Gastroesophageal sphincter (tissue), 4 donors: ENCODE measurements around the gene CDH26. TPM values are rescaled to one million over a fixed set of nuclear protein-coding genes. Genes with fewer than 3 reads are reported as not detected.

ENCODE experiments used
- ATAC-seq: fragments of 150-250 bp; one replicate; pipeline ENCODE4 v1.9.1; 2016; ENCODE audit warnings: mild to moderate bottlenecking, moderate library complexity
- H3K27ac ChIP-seq, 4 donors: fragments of 200-600 bp; sonication (generic) in 3 of 4; 1 replicate in 3 of 4; 2 replicates in 1 of 4; pipeline ENCODE4 v1.5.1; 2016 to 2019
- H3K27me3 ChIP-seq: fragments of 200-600 bp; sonication (generic); one replicate; pipeline ENCODE4 v1.5.1; 2019
- H3K36me3 ChIP-seq, 2 donors: fragments of 200-600 bp; sonication (generic); one replicate each; pipeline ENCODE4 v1.5.1; 2019; ENCODE audit warnings: control low read depth in 1 of 2
- H3K4me1 ChIP-seq, 3 donors: fragments of 200-600 bp; sonication (generic); 1 replicate in 2 of 3; 2 replicates in 1 of 3; pipeline ENCODE4 v1.5.1; 2016 to 2019; ENCODE audit warnings: control low read depth in 2 of 3
- H3K4me3 ChIP-seq, 2 donors: fragments of 200-600 bp; sonication (generic); one replicate each; pipeline ENCODE4 v1.5.1; 2019; ENCODE audit warnings: mild to moderate bottlenecking in 1 of 2, moderate library complexity in 1 of 2
- H3K9me3 ChIP-seq, 3 donors: fragments of 200-600 bp; sonication (generic); one replicate each; pipeline ENCODE4 v1.5.1; 2017 to 2019; ENCODE audit warnings: control low read depth in 2 of 3
- EP300 ChIP-seq: sonication (generic); formaldehyde crosslinking; IDR thresholded peaks from one replicate; pipeline ENCODE4 v1.6.1; 2017; ENCODE audit warnings: antibody characterized with exemption, mild to moderate bottlenecking
- POLR2A ChIP-seq, 2 donors: fragments of 450-650 bp; IDR thresholded peaks; one replicate each; pipeline ENCODE4 v1.6.1; 2017; ENCODE audit warnings: antibody characterized with exemption in 2 of 2, mild to moderate bottlenecking in 2 of 2, moderate library complexity in 1 of 2
- POLR2AphosphoS5 ChIP-seq: sonication (generic); formaldehyde crosslinking; IDR thresholded peaks from one replicate; pipeline ENCODE4 v1.6.1; 2017; ENCODE audit warnings: antibody characterized with exemption
- WGBS, 2 donors: methylation state at CpG; one replicate each; pipeline ENCODE4 v1.1.5; 2018; ENCODE audit warnings: low coverage in 1 of 2; 5-methylcytosine and 5-hydroxymethylcytosine counted together
- total RNA-seq, 4 donors: library from RNA; depleted of rRNA; stranded (reverse); fragments of >200 nt; gene quantifications; one replicate each; pipeline ENCODE4 v1.1.0, GENCODE V29; 2016
- TF ChIP-seq, protein P1 (sequence below), 4 experiments: fragments of 200-600 bp in 2 of 4; fragments of 450-650 bp in 2 of 4; sonication (generic) in 1 of 4; IDR thresholded peaks; one replicate each; pipeline ENCODE4 v1.5.1; 2017 to 2019; ENCODE audit warnings: antibody characterized with exemption in 4 of 4, mild to moderate bottlenecking in 2 of 4, moderate library complexity in 2 of 4

The CDH26 gene
- total RNA-seq, 4 donors from 2014 or later = 0.39 to 1.1 (median 0.78) TPM

DNA sequence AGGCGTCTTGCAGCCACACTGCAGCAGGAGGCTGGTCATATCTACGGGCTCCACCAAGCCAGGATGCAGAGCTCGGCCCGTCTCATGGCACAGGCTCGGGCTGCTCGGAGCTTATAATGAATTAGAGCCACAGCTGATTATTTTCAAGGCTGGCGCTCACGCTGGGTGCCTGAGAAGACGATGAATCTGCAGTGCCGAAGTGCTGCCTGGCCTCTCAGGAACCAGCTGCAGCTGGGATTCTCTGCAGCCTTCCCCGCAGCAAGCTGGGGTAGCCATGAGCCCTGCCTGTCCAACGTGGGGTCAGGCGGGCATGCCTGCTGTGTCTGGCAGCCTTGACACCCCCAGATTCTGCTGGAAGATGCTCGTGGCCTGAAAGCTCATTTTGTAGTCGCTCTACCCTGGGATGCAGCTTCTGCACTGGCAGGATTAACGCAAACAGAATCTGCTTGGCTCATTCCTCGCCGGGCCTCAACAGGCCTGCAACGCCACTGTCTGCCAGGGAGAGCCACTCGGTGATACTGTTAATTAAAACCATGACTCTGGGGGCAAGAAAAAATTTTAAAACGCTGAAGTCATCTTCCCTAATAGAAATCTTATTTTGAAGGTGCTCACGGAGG lies 104.3 kb downstream of the CDH26 start:
- peak overlapping the region in 2 of 4 donors; percentile 16 to 29 for H3K27ac ChIP-seq
- H3K27me3 ChIP-seq = peaks cover 22% of the 10 kb centered on the region
- 50 to 68% methylated on average over 8 to 17 of the region's 22 CpGs for WGBS, 2 donors
- no peak for TF ChIP-seq POLR2A (IDR thresholded peaks at IDR 0.05)
- TF ChIP-seq EP300 = no peak
- TF ChIP-seq POLR2AphosphoS5 = no peak
- TF ChIP-seq, protein P1, sequence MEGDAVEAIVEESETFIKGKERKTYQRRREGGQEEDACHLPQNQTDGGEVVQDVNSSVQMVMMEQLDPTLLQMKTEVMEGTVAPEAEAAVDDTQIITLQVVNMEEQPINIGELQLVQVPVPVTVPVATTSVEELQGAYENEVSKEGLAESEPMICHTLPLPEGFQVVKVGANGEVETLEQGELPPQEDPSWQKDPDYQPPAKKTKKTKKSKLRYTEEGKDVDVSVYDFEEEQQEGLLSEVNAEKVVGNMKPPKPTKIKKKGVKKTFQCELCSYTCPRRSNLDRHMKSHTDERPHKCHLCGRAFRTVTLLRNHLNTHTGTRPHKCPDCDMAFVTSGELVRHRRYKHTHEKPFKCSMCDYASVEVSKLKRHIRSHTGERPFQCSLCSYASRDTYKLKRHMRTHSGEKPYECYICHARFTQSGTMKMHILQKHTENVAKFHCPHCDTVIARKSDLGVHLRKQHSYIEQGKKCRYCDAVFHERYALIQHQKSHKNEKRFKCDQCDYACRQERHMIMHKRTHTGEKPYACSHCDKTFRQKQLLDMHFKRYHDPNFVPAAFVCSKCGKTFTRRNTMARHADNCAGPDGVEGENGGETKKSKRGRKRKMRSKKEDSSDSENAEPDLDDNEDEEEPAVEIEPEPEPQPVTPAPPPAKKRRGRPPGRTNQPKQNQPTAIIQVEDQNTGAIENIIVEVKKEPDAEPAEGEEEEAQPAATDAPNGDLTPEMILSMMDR (IDR thresholded peaks at IDR 0.05) = no peak
- no peak overlapping the region for H3K4me3 ChIP-seq
- H3K4me1 ChIP-seq = peaks cover 0 to 29% (median 3%) of the 10 kb centered on the region in 3 donors
- H3K36me3 ChIP-seq = no peaks in the 10 kb centered on the region
- H3K9me3 ChIP-seq = no peaks in the 10 kb centered on the region
- no peak for ATAC-seq

- H3K27ac ChIP-seq = peak overlapping the region in 2 of 4 donors; percentile 16 to 29
- H3K9me3 ChIP-seq = no peaks in the 10 kb centered on the region
- H3K27me3 ChIP-seq = peaks cover 22% of the 10 kb centered on the region
- H3K36me3 ChIP-seq = no peaks in the 10 kb centered on the region
- peaks cover 0 to 26% (median 3%) of the 10 kb centered on the region in 3 donors for H3K4me1 ChIP-seq
- H3K4me3 ChIP-seq = no peak overlapping the region
- 31 to 60% methylated on average over 4 of the region's 4 CpGs for WGBS, 2 donors
- no peak for ATAC-seq
- TF ChIP-seq, protein P1 (IDR thresholded peaks at IDR 0.05) = no peak
- TF ChIP-seq POLR2AphosphoS5 = no peak
- no peak for TF ChIP-seq EP300
- TF ChIP-seq POLR2A (IDR thresholded peaks at IDR 0.05) = no peak
These were observed 104.8 kb downstream of the CDH26 start for GRCh38 chr20:60063048-60063451.

GRCh38 chr20:60063739-60064380 lies 105.6 kb downstream of the CDH26 start:
- no peaks in the 10 kb centered on the region for H3K36me3 ChIP-seq
- no peak overlapping the region for H3K4me3 ChIP-seq
- TF ChIP-seq POLR2AphosphoS5 (no peak), POLR2A (IDR thresholded peaks at IDR 0.05) (no peak), EP300 (no peak)
- TF ChIP-seq, protein P1 (IDR thresholded peaks at IDR 0.05) = no peak
- no peak for ATAC-seq
- peaks cover 29% of the 10 kb centered on the region for H3K27me3 ChIP-seq
- no CpG with 5 or more reads among the region's 3 CpGs for WGBS, 2 donors
- H3K27ac ChIP-seq = peak overlapping the region in 1 of 4 donors; percentile 9
- H3K9me3 ChIP-seq = no peaks in the 10 kb centered on the region
- H3K4me1 ChIP-seq = peaks cover 0 to 19% (median 3%) of the 10 kb centered on the region in 3 donors

Other genes starting within 250 kb of the CDH26 start
- 1 to 10 TPM in 3 of 4 donors, under 1 TPM in 1; 0.89 to 4.7 (median 2.0) TPM for gene SYCP2, start 24.8 kb upstream of the CDH26 start, total RNA-seq
- 10 to 100 TPM in 2 of 4 donors, 1 to 10 TPM in 2; 6.8 to 18.9 (median 10.3) TPM for gene PPP1R3D, start 18.1 kb upstream of the CDH26 start, total RNA-seq
- gene FAM217B, start 18.0 kb upstream of the CDH26 start, total RNA-seq = 10 to 100 TPM in 3 of 4 donors, 1 to 10 TPM in 1; 8.1 to 22.6 (median 13.4) TPM